WTC11 (cell line): Measurements from ENCODE around the gene CD79B.
A peak's percentile ranks its signal among the peaks of the same experiment; 100 is the strongest.

Experiments used
- ATF1 ChIP-seq: sonication (generic); formaldehyde crosslinking; IDR thresholded peaks from 2 replicates; pipeline ENCODE4 v1.8.1; 2023; ENCODE audit warnings: mild to moderate bottlenecking, moderate library complexity, missing genetic modification reagents
- ELF4 ChIP-seq: sonication (generic); formaldehyde crosslinking; IDR thresholded peaks from 2 replicates; pipeline ENCODE4 v1.8.1; 2022; ENCODE audit warnings: low read depth, mild to moderate bottlenecking, moderate library complexity, missing genetic modification reagents
- ESRRA ChIP-seq: sonication (generic); formaldehyde crosslinking; IDR thresholded peaks from 2 replicates; pipeline ENCODE4 v1.8.1; 2022; ENCODE audit warnings: mild to moderate bottlenecking, missing genetic modification reagents, borderline replicate concordance
- FOXJ3 ChIP-seq: sonication (generic); formaldehyde crosslinking; IDR thresholded peaks from 2 replicates; pipeline ENCODE4 v1.9.0; 2021; ENCODE audit warnings: missing genetic modification reagents, mild to moderate bottlenecking, borderline replicate concordance
- JAZF1 ChIP-seq: fragments of 250-450 bp; sonication (Bioruptor Pico); IDR thresholded peaks from 2 replicates; pipeline ENCODE4 v1.9.0; 2021; ENCODE audit warnings: moderate library complexity, mild to moderate bottlenecking, inconsistent platforms
- RELA ChIP-seq: sonication (generic); formaldehyde crosslinking; IDR thresholded peaks from 2 replicates; pipeline ENCODE4 v1.8.1; 2022; ENCODE audit warnings: missing genetic modification reagents, mild to moderate bottlenecking, borderline replicate concordance
- TEAD4 ChIP-seq: sonication (generic); formaldehyde crosslinking; IDR thresholded peaks from 2 replicates; pipeline ENCODE4 v1.8.0; 2022; ENCODE audit warnings: mild to moderate bottlenecking, missing genetic modification reagents
- ZNF121 ChIP-seq: sonication (generic); formaldehyde crosslinking; IDR thresholded peaks from 2 replicates; pipeline ENCODE4 v1.8.0; 2023; ENCODE audit warnings: missing genetic modification reagents
- TF ChIP-seq, protein P1 (sequence below): fragments of 200-600 bp; IDR thresholded peaks from 2 replicates; pipeline ENCODE4 v1.8.0; 2022; ENCODE audit warnings: antibody characterized with exemption
- TF ChIP-seq, protein P2 (sequence below): sonication (generic); formaldehyde crosslinking; IDR thresholded peaks from 2 replicates; pipeline ENCODE4 v1.8.1; 2022; ENCODE audit warnings: mild to moderate bottlenecking, moderate library complexity, missing genetic modification reagents
- TF ChIP-seq, protein P3 (sequence below): sonication (generic); formaldehyde crosslinking; IDR thresholded peaks from 2 replicates; pipeline ENCODE4 v1.8.1; 2023; ENCODE audit warnings: mild to moderate bottlenecking, missing genetic modification reagents, moderate library complexity
- TF ChIP-seq, protein P4 (sequence below): sonication (generic); formaldehyde crosslinking; IDR thresholded peaks from 2 replicates; pipeline ENCODE4 v1.8.0; 2022; ENCODE audit warnings: mild to moderate bottlenecking, missing genetic modification reagents
- TF ChIP-seq, protein P5 (sequence below): sonication (generic); formaldehyde crosslinking; IDR thresholded peaks from 2 replicates; pipeline ENCODE4 v1.8.1; 2023; ENCODE audit warnings: mild to moderate bottlenecking, missing genetic modification reagents, borderline replicate concordance
- TF ChIP-seq, protein P6 (sequence below): fragments of 250-450 bp; sonication (Bioruptor Pico); IDR thresholded peaks from 2 replicates; pipeline ENCODE4 v2.1.2; 2022; ENCODE audit warnings: mild to moderate bottlenecking, moderate library complexity

DNA sequence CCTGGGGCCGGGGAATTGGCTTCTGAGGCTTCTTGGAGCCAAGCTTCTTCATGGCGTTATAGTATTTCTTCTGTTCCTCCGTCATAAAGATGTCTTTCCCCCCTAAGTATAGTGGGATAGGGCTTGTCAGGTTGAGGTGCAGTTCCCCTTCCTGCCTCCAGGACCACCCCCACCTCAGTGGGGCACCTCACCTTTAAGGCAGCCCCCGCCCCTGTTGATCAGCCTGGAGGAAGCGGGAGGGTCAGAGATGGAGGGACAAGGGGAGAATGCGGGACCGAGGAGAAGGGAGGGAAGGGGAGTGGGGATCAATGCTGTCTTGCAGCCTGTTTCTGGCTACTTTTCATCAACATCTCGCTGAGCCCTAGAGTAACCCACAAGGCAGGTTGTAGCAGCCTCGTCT, 11.6 kb upstream of the CD79B start:
- TF ChIP-seq, protein P1, sequence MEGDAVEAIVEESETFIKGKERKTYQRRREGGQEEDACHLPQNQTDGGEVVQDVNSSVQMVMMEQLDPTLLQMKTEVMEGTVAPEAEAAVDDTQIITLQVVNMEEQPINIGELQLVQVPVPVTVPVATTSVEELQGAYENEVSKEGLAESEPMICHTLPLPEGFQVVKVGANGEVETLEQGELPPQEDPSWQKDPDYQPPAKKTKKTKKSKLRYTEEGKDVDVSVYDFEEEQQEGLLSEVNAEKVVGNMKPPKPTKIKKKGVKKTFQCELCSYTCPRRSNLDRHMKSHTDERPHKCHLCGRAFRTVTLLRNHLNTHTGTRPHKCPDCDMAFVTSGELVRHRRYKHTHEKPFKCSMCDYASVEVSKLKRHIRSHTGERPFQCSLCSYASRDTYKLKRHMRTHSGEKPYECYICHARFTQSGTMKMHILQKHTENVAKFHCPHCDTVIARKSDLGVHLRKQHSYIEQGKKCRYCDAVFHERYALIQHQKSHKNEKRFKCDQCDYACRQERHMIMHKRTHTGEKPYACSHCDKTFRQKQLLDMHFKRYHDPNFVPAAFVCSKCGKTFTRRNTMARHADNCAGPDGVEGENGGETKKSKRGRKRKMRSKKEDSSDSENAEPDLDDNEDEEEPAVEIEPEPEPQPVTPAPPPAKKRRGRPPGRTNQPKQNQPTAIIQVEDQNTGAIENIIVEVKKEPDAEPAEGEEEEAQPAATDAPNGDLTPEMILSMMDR = peak; percentile 39
- TF ChIP-seq ZNF121 (CRISPR knock-in tag) = no peak
- TF ChIP-seq, protein P2, sequence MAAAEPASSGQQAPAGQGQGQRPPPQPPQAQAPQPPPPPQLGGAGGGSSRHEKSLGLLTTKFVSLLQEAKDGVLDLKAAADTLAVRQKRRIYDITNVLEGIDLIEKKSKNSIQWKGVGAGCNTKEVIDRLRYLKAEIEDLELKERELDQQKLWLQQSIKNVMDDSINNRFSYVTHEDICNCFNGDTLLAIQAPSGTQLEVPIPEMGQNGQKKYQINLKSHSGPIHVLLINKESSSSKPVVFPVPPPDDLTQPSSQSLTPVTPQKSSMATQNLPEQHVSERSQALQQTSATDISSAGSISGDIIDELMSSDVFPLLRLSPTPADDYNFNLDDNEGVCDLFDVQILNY (CRISPR knock-in tag) = no peak
- TF ChIP-seq, protein P3, sequence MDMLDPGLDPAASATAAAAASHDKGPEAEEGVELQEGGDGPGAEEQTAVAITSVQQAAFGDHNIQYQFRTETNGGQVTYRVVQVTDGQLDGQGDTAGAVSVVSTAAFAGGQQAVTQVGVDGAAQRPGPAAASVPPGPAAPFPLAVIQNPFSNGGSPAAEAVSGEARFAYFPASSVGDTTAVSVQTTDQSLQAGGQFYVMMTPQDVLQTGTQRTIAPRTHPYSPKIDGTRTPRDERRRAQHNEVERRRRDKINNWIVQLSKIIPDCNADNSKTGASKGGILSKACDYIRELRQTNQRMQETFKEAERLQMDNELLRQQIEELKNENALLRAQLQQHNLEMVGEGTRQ = no peak
- no peak for TF ChIP-seq TEAD4 (CRISPR knock-in tag)
- TF ChIP-seq, protein P4, sequence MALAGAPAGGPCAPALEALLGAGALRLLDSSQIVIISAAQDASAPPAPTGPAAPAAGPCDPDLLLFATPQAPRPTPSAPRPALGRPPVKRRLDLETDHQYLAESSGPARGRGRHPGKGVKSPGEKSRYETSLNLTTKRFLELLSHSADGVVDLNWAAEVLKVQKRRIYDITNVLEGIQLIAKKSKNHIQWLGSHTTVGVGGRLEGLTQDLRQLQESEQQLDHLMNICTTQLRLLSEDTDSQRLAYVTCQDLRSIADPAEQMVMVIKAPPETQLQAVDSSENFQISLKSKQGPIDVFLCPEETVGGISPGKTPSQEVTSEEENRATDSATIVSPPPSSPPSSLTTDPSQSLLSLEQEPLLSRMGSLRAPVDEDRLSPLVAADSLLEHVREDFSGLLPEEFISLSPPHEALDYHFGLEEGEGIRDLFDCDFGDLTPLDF = no peak
- no peak for TF ChIP-seq ESRRA (CRISPR knock-in tag)
- TF ChIP-seq, protein P5, sequence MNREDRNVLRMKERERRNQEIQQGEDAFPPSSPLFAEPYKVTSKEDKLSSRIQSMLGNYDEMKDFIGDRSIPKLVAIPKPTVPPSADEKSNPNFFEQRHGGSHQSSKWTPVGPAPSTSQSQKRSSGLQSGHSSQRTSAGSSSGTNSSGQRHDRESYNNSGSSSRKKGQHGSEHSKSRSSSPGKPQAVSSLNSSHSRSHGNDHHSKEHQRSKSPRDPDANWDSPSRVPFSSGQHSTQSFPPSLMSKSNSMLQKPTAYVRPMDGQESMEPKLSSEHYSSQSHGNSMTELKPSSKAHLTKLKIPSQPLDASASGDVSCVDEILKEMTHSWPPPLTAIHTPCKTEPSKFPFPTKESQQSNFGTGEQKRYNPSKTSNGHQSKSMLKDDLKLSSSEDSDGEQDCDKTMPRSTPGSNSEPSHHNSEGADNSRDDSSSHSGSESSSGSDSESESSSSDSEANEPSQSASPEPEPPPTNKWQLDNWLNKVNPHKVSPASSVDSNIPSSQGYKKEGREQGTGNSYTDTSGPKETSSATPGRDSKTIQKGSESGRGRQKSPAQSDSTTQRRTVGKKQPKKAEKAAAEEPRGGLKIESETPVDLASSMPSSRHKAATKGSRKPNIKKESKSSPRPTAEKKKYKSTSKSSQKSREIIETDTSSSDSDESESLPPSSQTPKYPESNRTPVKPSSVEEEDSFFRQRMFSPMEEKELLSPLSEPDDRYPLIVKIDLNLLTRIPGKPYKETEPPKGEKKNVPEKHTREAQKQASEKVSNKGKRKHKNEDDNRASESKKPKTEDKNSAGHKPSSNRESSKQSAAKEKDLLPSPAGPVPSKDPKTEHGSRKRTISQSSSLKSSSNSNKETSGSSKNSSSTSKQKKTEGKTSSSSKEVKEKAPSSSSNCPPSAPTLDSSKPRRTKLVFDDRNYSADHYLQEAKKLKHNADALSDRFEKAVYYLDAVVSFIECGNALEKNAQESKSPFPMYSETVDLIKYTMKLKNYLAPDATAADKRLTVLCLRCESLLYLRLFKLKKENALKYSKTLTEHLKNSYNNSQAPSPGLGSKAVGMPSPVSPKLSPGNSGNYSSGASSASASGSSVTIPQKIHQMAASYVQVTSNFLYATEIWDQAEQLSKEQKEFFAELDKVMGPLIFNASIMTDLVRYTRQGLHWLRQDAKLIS (CRISPR knock-in tag) = no peak
- no peak for TF ChIP-seq RELA
- TF ChIP-seq ATF1 = no peak
- no peak for TF ChIP-seq JAZF1 (CRISPR knock-in tag)
- TF ChIP-seq ELF4 (CRISPR knock-in tag) = no peak
- no peak for TF ChIP-seq FOXJ3 (CRISPR knock-in tag)
- TF ChIP-seq, protein P6, sequence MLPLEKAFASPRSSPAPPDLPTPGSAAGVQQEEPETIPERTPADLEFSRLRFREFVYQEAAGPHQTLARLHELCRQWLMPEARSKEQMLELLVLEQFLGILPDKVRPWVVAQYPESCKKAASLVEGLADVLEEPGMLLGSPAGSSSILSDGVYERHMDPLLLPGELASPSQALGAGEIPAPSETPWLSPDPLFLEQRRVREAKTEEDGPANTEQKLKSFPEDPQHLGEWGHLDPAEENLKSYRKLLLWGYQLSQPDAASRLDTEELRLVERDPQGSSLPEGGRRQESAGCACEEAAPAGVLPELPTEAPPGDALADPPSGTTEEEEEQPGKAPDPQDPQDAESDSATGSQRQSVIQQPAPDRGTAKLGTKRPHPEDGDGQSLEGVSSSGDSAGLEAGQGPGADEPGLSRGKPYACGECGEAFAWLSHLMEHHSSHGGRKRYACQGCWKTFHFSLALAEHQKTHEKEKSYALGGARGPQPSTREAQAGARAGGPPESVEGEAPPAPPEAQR (CRISPR knock-in tag) = no peak
